ENCODE results near the gene MCM7.

The MCM7 gene

GRCh38 chr7:100098913-100099312, 2.3 kb downstream of the MCM7 start:
- DNase-seq (ENCODE audit: low read depth in 2 of 3, low spot score in 1 of 3), result no peak

DNA sequence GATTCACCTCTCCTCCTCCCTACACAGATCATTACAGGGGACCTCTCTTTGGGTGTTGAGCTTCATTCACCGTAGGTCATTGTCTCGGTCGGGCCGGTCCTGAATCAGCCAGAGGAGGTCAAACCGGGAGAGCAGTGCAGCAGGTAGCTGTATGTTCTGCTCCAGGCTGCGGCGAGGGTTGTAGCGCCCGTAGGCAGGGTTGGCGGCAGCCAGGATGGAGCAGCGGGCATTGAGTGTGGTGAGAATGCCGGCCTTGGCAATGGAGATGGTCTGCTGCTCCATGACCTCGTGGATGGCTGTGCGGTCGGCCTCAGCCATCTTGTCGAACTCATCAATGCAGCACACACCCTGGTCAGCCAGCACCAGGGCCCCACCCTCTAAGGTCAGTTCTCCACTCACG, 5.5 kb downstream of the MCM7 start:
- no peak for DNase-seq (ENCODE audit: low read depth in 2 of 3, low spot score in 1 of 3)

- DNase-seq (ENCODE audit: low read depth in 2 of 3, low spot score in 1 of 3), result no peak
Measured at GRCh38 chr7:100095289-100095688, 5.9 kb downstream of the MCM7 start.

GRCh38 chr7:100093925-100094486, 7.2 kb downstream of the MCM7 start:
- DNase-seq (ENCODE audit: low read depth in 2 of 3, low spot score in 1 of 3), result no peak

DNA sequence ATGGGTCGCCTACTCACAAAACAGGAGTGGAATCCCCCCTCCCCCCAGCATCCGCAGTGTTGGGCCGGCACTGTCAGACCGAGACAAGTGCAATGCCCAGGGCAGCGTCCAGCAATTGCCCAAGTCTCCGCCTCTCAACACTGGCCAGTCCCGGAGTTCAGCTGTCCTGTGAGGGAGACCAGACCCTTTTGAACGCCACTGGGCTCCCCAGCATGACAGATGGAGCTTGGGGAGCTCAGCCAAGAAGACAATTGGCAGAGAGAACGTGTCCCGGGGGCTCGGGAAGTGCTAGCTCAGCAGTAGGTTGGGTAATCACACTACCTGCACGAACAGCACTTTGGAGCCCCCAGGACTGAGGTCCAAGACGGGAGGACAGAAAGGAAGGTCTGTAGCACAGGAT, 7.7 kb downstream of the MCM7 start:
- no peak for DNase-seq (ENCODE audit: low read depth in 2 of 3, low spot score in 1 of 3)

- DNase-seq (ENCODE audit: low read depth in 2 of 3, low spot score in 1 of 3), result no peak
Measured at GRCh38 chr7:100093054-100093453, 8.1 kb downstream of the MCM7 start.

DNA sequence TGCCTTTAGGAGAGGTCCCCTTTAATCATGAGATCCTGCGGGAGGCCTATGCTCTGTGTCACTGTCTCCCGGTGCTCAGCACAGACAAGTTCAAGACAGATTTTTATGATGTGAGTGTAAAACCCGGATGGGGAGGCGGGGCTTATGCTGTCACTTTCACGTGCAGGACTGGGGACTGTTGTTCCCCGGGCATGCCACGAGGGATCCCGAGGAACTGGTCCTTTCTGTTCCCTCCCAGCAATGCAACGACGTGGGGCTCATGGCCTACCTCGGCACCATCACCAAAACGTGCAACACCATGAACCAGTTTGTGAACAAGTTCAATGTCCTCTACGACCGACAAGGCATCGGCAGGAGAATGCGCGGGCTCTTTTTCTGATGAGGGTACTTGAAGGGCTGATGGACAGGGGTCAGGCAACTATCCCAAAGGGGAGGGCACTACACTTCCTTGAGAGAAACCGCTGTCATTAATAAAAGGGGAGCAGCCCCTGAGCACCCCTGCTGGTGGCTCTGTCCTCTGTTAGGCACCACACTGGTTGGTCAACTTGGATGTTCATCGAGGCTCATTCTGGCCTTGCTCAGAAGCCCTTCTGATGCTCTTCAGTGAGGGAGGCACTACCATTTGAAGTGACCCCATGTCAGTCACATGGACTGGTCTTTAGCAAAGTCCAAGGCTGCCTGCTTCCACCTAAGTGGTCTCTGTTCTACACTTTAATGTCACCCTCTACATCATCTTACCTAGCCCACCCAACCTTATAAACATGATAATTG, 9.6 kb downstream of the MCM7 start:
- DNase-seq (ENCODE audit: low read depth in 2 of 3, low spot score in 1 of 3), result no peak

- DNase-seq (ENCODE audit: low read depth in 2 of 3, low spot score in 1 of 3), result no peak
Measured at GRCh38 chr7:100090527-100091410, 10.4 kb downstream of the MCM7 start.

- no peak for DNase-seq (ENCODE audit: low read depth in 2 of 3, low spot score in 1 of 3)
Measured at GRCh38 chr7:100089458-100090196, 11.6 kb downstream of the MCM7 start.

- DNase-seq (ENCODE audit: low read depth in 2 of 3, low spot score in 1 of 3), result peak; percentile 70 to 85 (median 83)
Measured at GRCh38 chr7:100088621-100089457, 12.4 kb downstream of the MCM7 start, which contains the start of gene COPS6. Gene COPS6, plus strand, starts transcription at chr7:100088969. Its CDS starts 22 bp downstream, at chr7:100088991.

DNA sequence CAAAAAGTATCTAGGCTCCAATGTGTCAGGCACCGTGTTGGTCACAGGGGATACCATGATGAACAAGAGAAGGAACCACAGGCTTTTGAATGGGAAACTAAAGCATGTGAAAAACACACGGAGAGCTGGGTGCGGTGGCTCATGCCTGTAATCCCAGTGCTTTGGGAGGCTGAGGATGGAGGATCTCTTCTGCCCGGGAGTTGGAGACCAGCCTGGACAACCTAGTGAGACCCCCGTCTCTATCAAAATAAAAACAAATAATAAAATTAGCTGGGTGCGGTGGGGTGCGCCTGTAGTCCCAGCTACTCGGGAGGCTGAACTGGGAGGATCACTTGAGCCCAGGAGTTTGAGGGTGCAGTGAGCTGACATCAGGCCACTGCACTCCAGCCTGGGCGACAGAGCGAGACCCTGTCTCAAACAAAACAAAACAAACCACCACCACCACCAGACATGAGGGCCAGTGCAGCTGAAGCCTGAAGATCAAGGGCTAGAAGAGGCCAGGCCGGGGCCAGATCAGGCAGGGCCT, 13.0 kb downstream of the MCM7 start:
- DNase-seq (ENCODE audit: low read depth in 2 of 3, low spot score in 1 of 3), result no peak

DNA sequence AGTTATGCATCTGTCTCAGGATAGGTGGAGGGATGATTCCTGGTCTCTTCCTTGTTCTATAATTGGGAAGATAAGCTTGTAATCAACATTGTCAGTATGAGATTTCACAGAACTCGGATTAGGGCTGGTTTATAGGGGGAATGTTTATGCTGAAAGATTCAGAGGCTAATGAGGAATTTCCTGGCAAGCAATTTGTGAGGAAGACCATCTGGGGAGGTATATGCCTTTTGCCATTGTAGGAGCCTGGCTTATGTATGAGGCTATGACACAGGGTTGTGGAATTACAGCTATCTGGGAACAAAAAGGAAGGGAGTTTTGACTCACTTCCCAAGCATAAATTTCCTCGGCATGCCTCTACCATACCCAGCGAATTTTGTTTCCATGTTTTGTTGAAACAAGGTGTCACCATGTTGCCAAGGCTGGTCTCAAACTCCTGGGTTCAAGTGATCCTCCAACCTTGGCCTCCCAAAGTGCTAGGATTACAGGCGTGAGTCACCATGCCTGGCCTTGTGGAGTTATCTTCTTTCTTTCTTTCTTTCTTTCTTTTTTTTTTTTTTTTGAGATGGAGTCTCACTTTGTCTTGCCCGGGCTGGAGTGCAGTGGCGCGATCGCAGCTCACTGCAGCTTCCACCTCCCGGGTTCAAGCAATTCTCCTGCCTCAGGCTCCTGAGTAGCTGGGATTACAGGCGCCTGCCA, 14.0 kb downstream of the MCM7 start:
- no peak for DNase-seq (ENCODE audit: low read depth in 2 of 3, low spot score in 1 of 3)

DNA sequence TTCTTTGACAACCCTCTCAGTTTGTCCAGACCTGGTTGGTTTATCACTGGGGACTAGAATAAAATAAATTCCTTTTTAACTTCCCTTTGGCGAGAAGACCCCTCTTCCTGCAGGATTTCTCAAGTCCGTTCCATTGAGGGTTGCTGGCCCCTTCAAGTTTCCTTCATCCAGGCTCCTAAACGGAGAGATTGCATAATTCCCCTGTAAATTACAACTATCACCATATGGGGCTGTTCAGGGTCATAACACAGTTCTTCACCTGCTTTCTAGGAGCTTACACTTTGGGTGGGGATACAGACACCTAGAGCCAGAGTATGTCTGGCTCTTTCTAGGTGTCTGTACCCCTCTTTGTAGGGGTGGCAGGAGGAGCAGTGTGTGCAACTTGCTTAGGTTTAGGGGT, 15.7 kb downstream of the MCM7 start:
- no peak for DNase-seq (ENCODE audit: low read depth in 2 of 3, low spot score in 1 of 3)

- no peak for DNase-seq (ENCODE audit: low read depth in 2 of 3, low spot score in 1 of 3)
Measured at GRCh38 chr7:100082978-100083377, 18.2 kb downstream of the MCM7 start.

DNA sequence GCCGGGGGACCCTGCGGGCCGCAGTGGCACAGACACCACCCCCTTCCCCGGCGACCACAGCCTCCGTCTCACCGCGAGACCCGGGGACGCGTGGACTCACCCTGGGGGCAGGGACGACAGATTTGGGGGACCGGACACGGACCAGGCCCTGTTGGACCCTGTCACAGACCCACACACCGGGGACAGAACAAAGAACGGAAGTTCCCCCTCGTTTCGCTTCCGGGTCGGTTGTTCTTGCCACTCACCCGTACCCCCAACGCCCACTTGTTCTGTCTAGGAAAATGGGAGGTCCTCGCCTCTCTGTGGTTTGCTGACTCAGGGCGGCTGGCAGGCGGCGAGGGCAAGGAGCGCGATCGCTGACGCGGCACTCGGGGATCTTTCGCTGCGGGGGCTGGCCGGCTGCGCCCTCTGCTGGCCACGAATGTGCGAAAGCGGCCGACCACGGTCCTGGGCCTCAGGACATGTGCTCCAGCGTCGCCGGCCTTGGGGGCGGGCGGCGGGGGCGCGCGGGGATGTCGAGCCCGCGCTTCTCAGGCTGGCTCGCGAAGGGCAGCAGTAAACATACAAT, 19.6 kb downstream of the MCM7 start, which contains the start of gene ZNF3:
Gene ZNF3, minus strand, starts transcription at position 189 of the 568 bp plus-strand sequence. CDS start 4,366 bp downstream, outside the sequence.
- peak; percentile 97 to 98 (median 97) for DNase-seq (ENCODE audit: low read depth in 2 of 3, low spot score in 1 of 3)

- no peak for DNase-seq (ENCODE audit: low read depth in 2 of 3, low spot score in 1 of 3)
Measured at GRCh38 chr7:100080907-100081534, 20.2 kb downstream of the MCM7 start.

GRCh38 chr7:100079024-100079560, 22.1 kb downstream of the MCM7 start:
- no peak for DNase-seq (ENCODE audit: low read depth in 2 of 3, low spot score in 1 of 3)

DNA sequence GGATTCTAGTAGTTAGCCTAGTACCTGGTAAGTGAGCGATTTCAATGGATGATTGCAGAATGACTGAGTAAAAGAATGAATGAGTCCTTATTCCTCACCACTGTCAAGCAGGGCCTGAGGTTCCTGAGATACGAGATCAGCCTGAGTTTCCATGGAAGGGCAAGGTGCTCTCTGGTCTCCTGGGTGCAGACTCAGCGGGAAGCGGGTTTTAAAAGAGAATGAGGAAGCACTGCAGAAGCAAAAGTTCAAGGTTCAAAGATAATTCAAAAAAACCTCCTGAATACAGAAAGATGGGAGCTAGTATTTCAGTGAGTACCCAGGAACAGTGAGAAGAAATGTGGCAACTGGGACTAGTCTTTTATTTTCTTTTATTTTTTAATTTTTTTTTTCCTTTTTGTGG, 24.0 kb downstream of the MCM7 start:
- DNase-seq (ENCODE audit: low read depth in 2 of 3, low spot score in 1 of 3), result no peak
